ENCODE measurements around the gene EARS2. TPM values are rescaled to one million over a fixed set of nuclear protein-coding genes. Genes with fewer than 3 reads are reported as not detected.

EARS2 gene
- total RNA-seq, 1 experiment from 2014 or later = 34.9 TPM

DNA sequence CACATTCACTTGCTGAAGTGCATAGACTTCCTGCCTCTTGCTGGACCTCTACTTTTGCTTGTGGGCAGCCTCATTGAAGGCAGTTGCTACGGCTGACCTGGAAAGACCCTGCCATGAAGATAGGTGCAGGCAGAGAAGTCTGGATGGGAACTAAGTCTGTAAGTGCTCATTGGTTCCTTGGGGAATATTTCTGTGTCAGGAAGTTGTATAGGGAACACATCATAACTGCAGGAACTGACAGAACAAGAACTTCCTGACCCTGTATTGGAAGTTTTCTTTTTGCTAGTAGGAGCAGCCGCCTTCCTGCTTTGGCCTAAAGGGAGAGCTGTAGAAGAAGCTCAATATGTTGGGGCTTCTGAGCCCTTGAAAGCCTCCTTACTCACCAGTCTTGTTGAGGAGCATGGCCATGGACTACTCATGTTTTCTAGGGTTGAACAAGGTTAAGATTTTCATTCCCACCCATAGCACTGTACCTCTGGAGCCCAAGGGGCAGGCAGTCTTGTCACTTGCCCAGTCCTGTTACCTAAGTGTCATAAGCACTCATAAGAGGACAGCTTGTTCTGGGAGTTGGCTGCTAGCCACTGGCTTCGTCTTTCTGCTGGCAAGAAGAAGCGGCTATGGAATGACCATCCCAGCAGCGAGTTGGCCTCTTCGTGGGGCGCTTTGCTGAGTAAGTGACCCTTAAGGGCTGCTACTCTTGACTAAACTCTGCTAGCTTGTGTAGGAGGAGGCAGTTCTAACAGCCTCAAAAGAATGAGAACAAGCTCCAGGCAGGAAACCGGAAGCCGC, 7.6 kb upstream of the EARS2 start:
- H3K4me2 ChIP-seq = no peak overlapping the region
- peaks cover 17% of the 10 kb centered on the region; the same call in 1 of the 2 replicates for H3K79me2 ChIP-seq (ENCODE audit: low read depth)
- H3K9me3 ChIP-seq (ENCODE audit: insufficient read depth, low read depth) = no peaks in the 10 kb centered on the region
- POLR2A ChIA-PET (ENCODE audit: unreplicated experiment) = no interaction called here
- CTCF ChIA-PET = no interaction called here
- no TSS peak for BruUV-seq (replicated peaks)
- H2AFZ ChIP-seq = no peak overlapping the region
- H4K20me1 ChIP-seq (ENCODE audit: insufficient read depth) = peaks cover 12% of the 10 kb centered on the region; the same call in 1 of the 2 replicates
- intact Hi-C loops (cut with micrococcal nuclease; ENCODE audit: unreplicated experiment) = no loop called here
- DNase-seq = no peak
- TF ChIP-seq EZH2 (IDR thresholded peaks at IDR 0.05; ENCODE audit: low read depth) = no peak
- TF ChIP-seq, protein P1, sequence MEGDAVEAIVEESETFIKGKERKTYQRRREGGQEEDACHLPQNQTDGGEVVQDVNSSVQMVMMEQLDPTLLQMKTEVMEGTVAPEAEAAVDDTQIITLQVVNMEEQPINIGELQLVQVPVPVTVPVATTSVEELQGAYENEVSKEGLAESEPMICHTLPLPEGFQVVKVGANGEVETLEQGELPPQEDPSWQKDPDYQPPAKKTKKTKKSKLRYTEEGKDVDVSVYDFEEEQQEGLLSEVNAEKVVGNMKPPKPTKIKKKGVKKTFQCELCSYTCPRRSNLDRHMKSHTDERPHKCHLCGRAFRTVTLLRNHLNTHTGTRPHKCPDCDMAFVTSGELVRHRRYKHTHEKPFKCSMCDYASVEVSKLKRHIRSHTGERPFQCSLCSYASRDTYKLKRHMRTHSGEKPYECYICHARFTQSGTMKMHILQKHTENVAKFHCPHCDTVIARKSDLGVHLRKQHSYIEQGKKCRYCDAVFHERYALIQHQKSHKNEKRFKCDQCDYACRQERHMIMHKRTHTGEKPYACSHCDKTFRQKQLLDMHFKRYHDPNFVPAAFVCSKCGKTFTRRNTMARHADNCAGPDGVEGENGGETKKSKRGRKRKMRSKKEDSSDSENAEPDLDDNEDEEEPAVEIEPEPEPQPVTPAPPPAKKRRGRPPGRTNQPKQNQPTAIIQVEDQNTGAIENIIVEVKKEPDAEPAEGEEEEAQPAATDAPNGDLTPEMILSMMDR (conservative IDR thresholded peaks at IDR 0.05) = no peak
- no peaks in the 10 kb centered on the region for H3K9me2 ChIP-seq (ENCODE audit: insufficient read depth)
- no peak overlapping the region for H3K27ac ChIP-seq
- H3K36me3 ChIP-seq (ENCODE audit: low read depth) = peaks cover 50% of the 10 kb centered on the region
- no peaks in the 10 kb centered on the region for H3F3A ChIP-seq (ENCODE audit: insufficient read depth, low read depth)
- H3K4me3 ChIP-seq = no peak overlapping the region
- no peaks in the 10 kb centered on the region for H3K27me3 ChIP-seq (ENCODE audit: insufficient read depth, low read depth)
- H3K4me1 ChIP-seq (replicated peaks; ENCODE audit: insufficient read depth) = no peaks in the 10 kb centered on the region

DNA sequence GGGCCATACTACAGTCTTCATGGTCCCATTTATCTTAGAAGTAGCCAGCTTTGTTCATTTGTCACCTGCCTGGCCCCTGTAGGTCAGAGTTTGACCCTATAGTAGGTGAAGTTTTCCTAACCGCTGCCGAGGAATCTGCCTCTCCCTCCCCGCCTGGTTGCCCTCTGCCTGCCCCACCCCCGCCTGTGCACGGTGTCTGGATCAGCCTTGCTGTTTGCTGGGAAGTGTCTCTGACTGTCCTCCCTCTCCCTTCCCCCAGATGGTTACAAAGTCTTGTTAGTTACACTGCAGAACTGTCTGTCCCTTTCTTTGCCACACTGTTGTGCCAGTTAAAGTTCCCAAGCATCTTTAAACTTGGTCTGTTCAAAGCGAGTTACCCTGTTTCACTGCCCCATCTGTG, 6.0 kb upstream of the EARS2 start:
- H3F3A ChIP-seq (ENCODE audit: insufficient read depth, low read depth) = no peaks in the 10 kb centered on the region
- no peak for TF ChIP-seq EZH2 (IDR thresholded peaks at IDR 0.05; ENCODE audit: low read depth)
- TF ChIP-seq, protein P1 (conservative IDR thresholded peaks at IDR 0.05) = no peak
- peaks cover 13% of the 10 kb centered on the region for H3K4me1 ChIP-seq (replicated peaks; ENCODE audit: insufficient read depth)
- peaks cover 18% of the 10 kb centered on the region for H4K20me1 ChIP-seq (ENCODE audit: insufficient read depth)
- BruUV-seq (replicated peaks) = no TSS peak
- H3K27ac ChIP-seq = no peak overlapping the region
- H3K9me2 ChIP-seq (ENCODE audit: insufficient read depth) = no peaks in the 10 kb centered on the region
- no peak for DNase-seq
- intact Hi-C loops (cut with micrococcal nuclease; ENCODE audit: unreplicated experiment) = no loop called here
- H2AFZ ChIP-seq = no peak overlapping the region
- ChIA-PET CTCF (no interaction called here), POLR2A (ENCODE audit: unreplicated experiment) (no interaction called here)
- no peak overlapping the region for H3K4me2 ChIP-seq
- H3K36me3 ChIP-seq (ENCODE audit: low read depth) = peaks cover 52% of the 10 kb centered on the region
- H3K4me3 ChIP-seq = no peak overlapping the region
- H3K9me3 ChIP-seq (ENCODE audit: insufficient read depth, low read depth) = no peaks in the 10 kb centered on the region
- H3K27me3 ChIP-seq (ENCODE audit: insufficient read depth, low read depth) = no peaks in the 10 kb centered on the region
- H3K79me2 ChIP-seq (ENCODE audit: low read depth) = peaks cover 33% of the 10 kb centered on the region

DNA sequence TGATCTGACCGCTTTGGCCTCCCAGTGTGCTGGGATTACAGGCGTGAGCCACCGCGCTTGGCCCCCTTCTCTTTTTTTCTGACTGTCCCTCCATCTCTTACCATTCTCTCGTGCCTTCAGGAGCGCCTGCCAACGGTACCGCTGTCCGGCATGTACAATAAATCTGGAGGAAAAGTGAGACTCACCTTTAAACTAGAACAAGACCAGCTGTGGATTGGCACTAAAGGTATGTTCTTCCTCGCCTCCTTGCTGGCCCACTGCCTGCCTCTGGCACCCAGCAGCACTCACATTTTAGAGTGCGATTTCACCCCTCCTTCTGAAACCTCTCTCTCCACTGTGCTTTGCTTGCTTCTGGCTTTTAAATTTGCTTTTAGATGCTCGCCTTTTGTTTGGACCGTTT, 5.4 kb upstream of the EARS2 start:
- no peak overlapping the region for H3K27ac ChIP-seq
- no peak for DNase-seq
- no peaks in the 10 kb centered on the region for H3F3A ChIP-seq (ENCODE audit: insufficient read depth, low read depth)
- H3K9me2 ChIP-seq (ENCODE audit: insufficient read depth) = no peaks in the 10 kb centered on the region
- H3K36me3 ChIP-seq (ENCODE audit: low read depth) = peaks cover 50% of the 10 kb centered on the region
- no peak overlapping the region for H3K4me3 ChIP-seq
- H3K27me3 ChIP-seq (ENCODE audit: insufficient read depth, low read depth) = no peaks in the 10 kb centered on the region
- H3K4me1 ChIP-seq (replicated peaks; ENCODE audit: insufficient read depth) = peaks cover 13% of the 10 kb centered on the region
- H4K20me1 ChIP-seq (ENCODE audit: insufficient read depth) = peaks cover 18% of the 10 kb centered on the region
- ChIA-PET CTCF (no interaction called here), POLR2A (ENCODE audit: unreplicated experiment) (no interaction called here)
- H3K4me2 ChIP-seq = no peak overlapping the region
- intact Hi-C loops (cut with micrococcal nuclease; ENCODE audit: unreplicated experiment) = no loop called here
- H3K79me2 ChIP-seq (ENCODE audit: low read depth) = peaks cover 38% of the 10 kb centered on the region
- H3K9me3 ChIP-seq (ENCODE audit: insufficient read depth, low read depth) = no peaks in the 10 kb centered on the region
- no TSS peak for BruUV-seq (replicated peaks)
- no peak overlapping the region for H2AFZ ChIP-seq
- TF ChIP-seq EZH2 (IDR thresholded peaks at IDR 0.05; ENCODE audit: low read depth) = no peak
- TF ChIP-seq, protein P1 (conservative IDR thresholded peaks at IDR 0.05) = no peak
